Upper lobe of left lung (tissue), 4 donors: ENCODE measurements around the gene KLHL26.

ENCODE experiments used
- CTCF ChIP-seq, 6 experiments: fragments of 450-650 bp in 4 of 6; fragments of 200-600 bp in 2 of 6; sonication (generic) in 2 of 6; IDR thresholded peaks; one replicate each; pipeline ENCODE4 v1.5.1; 2016 to 2019; ENCODE audit warnings: antibody characterized with exemption in 6 of 6
- EP300 ChIP-seq, 4 donors: sonication (generic); formaldehyde crosslinking; IDR thresholded peaks; one replicate each; pipeline ENCODE4 v1.5.1; 2017; ENCODE audit warnings: antibody characterized with exemption in 4 of 4, control low read depth in 2 of 4
- POLR2A ChIP-seq, 4 donors: fragments of 450-650 bp; IDR thresholded peaks; one replicate each; pipeline ENCODE4 v1.5.1; 2016 to 2017; ENCODE audit warnings: antibody characterized with exemption in 4 of 4, mild to moderate bottlenecking in 2 of 4

DNA sequence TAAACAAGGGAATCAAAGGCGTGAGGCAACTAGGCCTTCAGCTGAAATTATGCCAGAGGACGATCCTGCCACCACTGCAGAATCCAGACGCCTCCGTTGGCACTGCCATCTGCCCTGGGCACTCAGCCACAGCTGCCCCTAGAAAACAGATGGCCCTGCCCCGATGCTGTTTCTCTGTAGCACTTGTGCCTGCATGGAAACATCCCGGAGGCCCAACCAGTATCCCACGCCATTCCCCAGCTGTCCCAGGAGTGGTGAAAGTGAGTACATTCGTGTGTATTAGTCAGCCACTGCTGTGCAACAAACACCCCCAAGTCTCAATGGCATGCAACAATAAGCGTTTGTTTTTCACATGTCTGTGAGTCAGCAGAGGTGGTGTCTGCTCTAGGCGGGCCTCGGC lies 37.8 kb downstream of the KLHL26 start:
- TF ChIP-seq POLR2A (IDR thresholded peaks at IDR 0.05) (no peak), CTCF (IDR thresholded peaks at IDR 0.05) (no peak), EP300 (IDR thresholded peaks at IDR 0.05) (no peak)
